DMS53 treated with DMSO at 0.1 percent for 48 hours (cell line): ENCODE measurements around the gene FAR2.
"Not testable (repeated sequence)": the region's sequence is repeated elsewhere in the genome, so short reads cannot be mapped to it uniquely, and the experiment has no call there.

Source experiments
- DNase-seq: peaks from one replicate; lab custom pipeline; 2025; ENCODE audit not compliant: unreplicated experiment; lab: John Stamatoyannopoulos, UW

Gene FAR2

GRCh38 chr12:29273178-29273843 lies 124.2 kb downstream of the FAR2 start:
- no peak for DNase-seq

- no peak for DNase-seq
These were observed 126.8 kb downstream of the FAR2 start for GRCh38 chr12:29275834-29276233.

- no peak for DNase-seq
These were observed 128.2 kb downstream of the FAR2 start for GRCh38 chr12:29277231-29277630.

GRCh38 chr12:29278673-29279420 lies 129.8 kb downstream of the FAR2 start:
- no peak for DNase-seq

GRCh38 chr12:29281371-29282005 lies 132.4 kb downstream of the FAR2 start:
- no peak for DNase-seq

- peak; percentile 20 for DNase-seq
These were observed 133.1 kb downstream of the FAR2 start for GRCh38 chr12:29282031-29282816.

GRCh38 chr12:29283969-29284700 lies 135.1 kb downstream of the FAR2 start:
- DNase-seq = no peak

- no peak for DNase-seq
These were observed 137.2 kb downstream of the FAR2 start for GRCh38 chr12:29286081-29286790.

- no peak for DNase-seq
These were observed 138.5 kb downstream of the FAR2 start for GRCh38 chr12:29287622-29288021.

GRCh38 chr12:29288031-29288430 lies 139.0 kb downstream of the FAR2 start:
- no peak for DNase-seq

GRCh38 chr12:29290475-29290874 lies 141.4 kb downstream of the FAR2 start:
- DNase-seq = not testable (repeated sequence)

GRCh38 chr12:29291226-29291625 lies 142.1 kb downstream of the FAR2 start:
- no peak for DNase-seq

GRCh38 chr12:29299633-29300032 lies 150.6 kb downstream of the FAR2 start:
- DNase-seq = no peak

- DNase-seq = no peak
These were observed 152.0 kb downstream of the FAR2 start for GRCh38 chr12:29301114-29301513.

GRCh38 chr12:29304388-29304787 lies 155.3 kb downstream of the FAR2 start:
- peak; percentile 31 for DNase-seq

GRCh38 chr12:29306266-29306665 lies 157.2 kb downstream of the FAR2 start:
- DNase-seq = no peak

- no peak for DNase-seq
These were observed 157.6 kb downstream of the FAR2 start for GRCh38 chr12:29306682-29307081.

- peak; percentile 21 for DNase-seq
These were observed 160.3 kb downstream of the FAR2 start for GRCh38 chr12:29309320-29309902.

GRCh38 chr12:29310899-29311298 lies 161.8 kb downstream of the FAR2 start:
- DNase-seq = no peak

GRCh38 chr12:29314416-29314815 lies 165.3 kb downstream of the FAR2 start:
- DNase-seq = no peak
